ENCODE measurements around the gene SPTB. TPM values are rescaled to one million over a fixed set of nuclear protein-coding genes. Genes with fewer than 3 reads are reported as not detected.

Gene SPTB
- total RNA-seq, 1 experiment from 2014 or later = 2.3 TPM

Small RNA genes within 50 kb of the gene (microRNA-seq; reads per million reads assigned to microRNA genes)
- not detected for gene MIR7855 (ENCODE audit: unreplicated experiment)

Other genes with a start within 250 kb of the SPTB start
- 49.6 and 64.0 TPM in 2 replicates for gene PLEKHG3, start 175.5 kb downstream of the SPTB start, total RNA-seq (2014; rRNA removed)
- 44.0 and 50.3 TPM in 2 replicates for gene CHURC1, start 34.5 kb upstream of the SPTB start, total RNA-seq (2014; rRNA removed)
- 2.9 and 4.3 TPM in 2 replicates for gene GPX2, start 62.8 kb upstream of the SPTB start, total RNA-seq (2014; rRNA removed)
- gene RAB15, start 92.4 kb upstream of the SPTB start, total RNA-seq (2014; rRNA removed) = 20.6 and 27.0 TPM in 2 replicates
- gene FNTB, start 107.0 kb upstream of the SPTB start, total RNA-seq (2014; rRNA removed) = 19.5 and 28.1 TPM in 2 replicates
- gene MAX, start 222.6 kb upstream of the SPTB start, total RNA-seq (2014; rRNA removed) = 58.8 and 68.9 TPM in 2 replicates

All from PC-3 (cell line).